ENCODE data around the gene RPL26. TPM values are rescaled to one million over a fixed set of nuclear protein-coding genes. Genes with fewer than 3 reads are reported as not detected.

The RPL26 gene
- total RNA-seq: 1,000 to 10,000 TPM; 1,633 to 1,747 TPM

- no peaks in the 10 kb centered on the region for H3K27me3 Mint-ChIP-seq (ENCODE audit: low read depth)
- H3K4me3 Mint-ChIP-seq: peak within 1 kb of the TSS; percentile 99
- peaks cover 65% of the 10 kb centered on the region for H3K4me1 Mint-ChIP-seq (ENCODE audit: low read depth)
- ATAC-seq: peak; percentile 96
- no peaks in the 10 kb centered on the region for H3K9me3 Mint-ChIP-seq (ENCODE audit: insufficient read depth)
- peaks cover 49% of the 10 kb centered on the region for H3K36me3 Mint-ChIP-seq (ENCODE audit: low read depth)
- CTCF ChIA-PET: interaction anchor here (0.6 to 1.5 kb wide), 26 partner anchors 10 to 1931 kb away, joined by 3 to 21 read pairs (median 4); partner anchors contain the start of genes NDEL1, PFAS, RANGRF and SLC25A35
- POLR2A ChIA-PET: interaction anchor here (0.6 to 1.5 kb wide), 11 partner anchors 8 to 363 kb away, joined by 3 to 6 read pairs (median 4); partner anchors contain the start of genes CTC1 and NDEL1
- peak; percentile 98 for DNase-seq
- peak within 1 kb of the TSS; percentile 96 for H3K27ac Mint-ChIP-seq
Observed at GRCh38 chr17:8383143-8383822, at the start of gene RPL26. RPL26 (minus strand) TSS chr17:8383193; CDS start chr17:8382310, 883 bp downstream.

GRCh38 chr17:8430966-8431365 is 48.0 kb upstream of the RPL26 start:
- POLR2A ChIA-PET: interaction anchor here (0.6 kb wide), 1 partner anchor 184 kb away, joined by 3 read pairs; no protein-coding TSS in a partner anchor
- H3K27me3 Mint-ChIP-seq (ENCODE audit: low read depth): peaks cover 4% of the 10 kb centered on the region
- peaks cover 4% of the 10 kb centered on the region for H3K4me1 Mint-ChIP-seq (ENCODE audit: low read depth)
- DNase-seq (no peak), ATAC-seq (no peak)
- no peaks in the 10 kb centered on the region for H3K9me3 Mint-ChIP-seq (ENCODE audit: insufficient read depth)
- CTCF ChIA-PET: interaction anchor here (1.0 to 1.9 kb wide), 3 partner anchors 21 to 316 kb away, joined by 3 to 6 read pairs (median 5); no protein-coding TSS in a partner anchor
- no peak overlapping the region for H3K4me3 Mint-ChIP-seq
- no peaks in the 10 kb centered on the region for H3K36me3 Mint-ChIP-seq (ENCODE audit: low read depth)
- H3K27ac Mint-ChIP-seq: no peak overlapping the region

- Mint-ChIP-seq H3K4me3 (no peak overlapping the region), H3K4me1 (ENCODE audit: low read depth) (no peaks in the 10 kb centered on the region), H3K36me3 (ENCODE audit: low read depth) (no peaks in the 10 kb centered on the region), H3K27ac (no peak overlapping the region), H3K27me3 (ENCODE audit: low read depth) (peaks cover 15% of the 10 kb centered on the region), H3K9me3 (ENCODE audit: insufficient read depth) (no peaks in the 10 kb centered on the region)
- no peak for ATAC-seq
- CTCF ChIA-PET: interaction anchor here (3.8 kb wide), 1 partner anchor 17 kb away, joined by 14 read pairs; no protein-coding TSS in a partner anchor
- DNase-seq: no peak
- POLR2A ChIA-PET: no interaction called here
Observed at GRCh38 chr17:8426802-8427201, 43.8 kb upstream of the RPL26 start.

GRCh38 chr17:8426094-8426720 is 43.2 kb upstream of the RPL26 start:
- H3K4me1 Mint-ChIP-seq (ENCODE audit: low read depth): no peaks in the 10 kb centered on the region
- H3K36me3 Mint-ChIP-seq (ENCODE audit: low read depth): no peaks in the 10 kb centered on the region
- no peaks in the 10 kb centered on the region for H3K9me3 Mint-ChIP-seq (ENCODE audit: insufficient read depth)
- no peak overlapping the region for H3K27ac Mint-ChIP-seq
- POLR2A ChIA-PET: no interaction called here
- peaks cover 17% of the 10 kb centered on the region for H3K27me3 Mint-ChIP-seq (ENCODE audit: low read depth)
- ATAC-seq (no peak), DNase-seq (no peak)
- no peak overlapping the region for H3K4me3 Mint-ChIP-seq
- CTCF ChIA-PET: interaction anchor here (3.8 kb wide), 1 partner anchor 16 kb away, joined by 14 read pairs; no protein-coding TSS in a partner anchor

GRCh38 chr17:8421571-8421970 is 38.6 kb upstream of the RPL26 start:
- ATAC-seq (no peak), DNase-seq (no peak)
- Mint-ChIP-seq H3K9me3 (ENCODE audit: insufficient read depth) (no peaks in the 10 kb centered on the region), H3K27ac (no peak overlapping the region), H3K4me1 (ENCODE audit: low read depth) (no peaks in the 10 kb centered on the region), H3K36me3 (ENCODE audit: low read depth) (no peaks in the 10 kb centered on the region), H3K4me3 (no peak overlapping the region), H3K27me3 (ENCODE audit: low read depth) (peaks cover 41% of the 10 kb centered on the region)
- ChIA-PET CTCF (interaction anchor here (4.5 kb wide), 1 partner anchor 11 kb away, joined by 36 read pairs; no protein-coding TSS in a partner anchor), POLR2A (no interaction called here)

GRCh38 chr17:8420041-8420934 is 37.3 kb upstream of the RPL26 start:
- CTCF ChIA-PET: interaction anchor here (4.5 kb wide), 1 partner anchor 10 kb away, joined by 36 read pairs; no protein-coding TSS in a partner anchor
- Mint-ChIP-seq H3K27me3 (ENCODE audit: low read depth) (peaks cover 49% of the 10 kb centered on the region), H3K4me3 (no peak overlapping the region), H3K36me3 (ENCODE audit: low read depth) (no peaks in the 10 kb centered on the region), H3K27ac (no peak overlapping the region), H3K4me1 (ENCODE audit: low read depth) (no peaks in the 10 kb centered on the region), H3K9me3 (ENCODE audit: insufficient read depth) (no peaks in the 10 kb centered on the region)
- POLR2A ChIA-PET: interaction anchor here (0.9 kb wide), 1 partner anchor 10 kb away, joined by 3 read pairs; no protein-coding TSS in a partner anchor
- ATAC-seq (no peak), DNase-seq (no peak)

- no peak for DNase-seq
- POLR2A ChIA-PET: interaction anchor here (0.9 kb wide), 1 partner anchor 9 kb away, joined by 3 read pairs; no protein-coding TSS in a partner anchor
- H3K4me1 Mint-ChIP-seq (ENCODE audit: low read depth): no peaks in the 10 kb centered on the region
- no peaks in the 10 kb centered on the region for H3K36me3 Mint-ChIP-seq (ENCODE audit: low read depth)
- no peak overlapping the region for H3K27ac Mint-ChIP-seq
- no peak overlapping the region for H3K4me3 Mint-ChIP-seq
- H3K9me3 Mint-ChIP-seq (ENCODE audit: insufficient read depth): no peaks in the 10 kb centered on the region
- no peak for ATAC-seq
- CTCF ChIA-PET: interaction anchor here (4.5 kb wide), 1 partner anchor 9 kb away, joined by 36 read pairs; no protein-coding TSS in a partner anchor
- peaks cover 50% of the 10 kb centered on the region for H3K27me3 Mint-ChIP-seq (ENCODE audit: low read depth)
Observed at GRCh38 chr17:8419305-8419704, 36.3 kb upstream of the RPL26 start.

GRCh38 chr17:8418471-8418870 is 35.5 kb upstream of the RPL26 start:
- no peak for ATAC-seq
- no peak for DNase-seq
- Mint-ChIP-seq H3K4me3 (no peak overlapping the region), H3K4me1 (ENCODE audit: low read depth) (peaks cover 3% of the 10 kb centered on the region), H3K36me3 (ENCODE audit: low read depth) (no peaks in the 10 kb centered on the region), H3K9me3 (ENCODE audit: insufficient read depth) (no peaks in the 10 kb centered on the region), H3K27ac (no peak overlapping the region), H3K27me3 (ENCODE audit: low read depth) (peaks cover 50% of the 10 kb centered on the region)
- POLR2A ChIA-PET: no interaction called here
- CTCF ChIA-PET: interaction anchor here (4.5 kb wide), 1 partner anchor 8 kb away, joined by 36 read pairs; no protein-coding TSS in a partner anchor

- peaks cover 10% of the 10 kb centered on the region for H3K4me1 Mint-ChIP-seq (ENCODE audit: low read depth)
- CTCF ChIA-PET: interaction anchor here (4.5 kb wide), 1 partner anchor 8 kb away, joined by 36 read pairs; no protein-coding TSS in a partner anchor
- DNase-seq (no peak), ATAC-seq (no peak)
- no peak overlapping the region for H3K4me3 Mint-ChIP-seq
- H3K27me3 Mint-ChIP-seq (ENCODE audit: low read depth): peaks cover 49% of the 10 kb centered on the region
- H3K27ac Mint-ChIP-seq: no peak overlapping the region
- POLR2A ChIA-PET: no interaction called here
- H3K9me3 Mint-ChIP-seq (ENCODE audit: insufficient read depth): no peaks in the 10 kb centered on the region
- no peaks in the 10 kb centered on the region for H3K36me3 Mint-ChIP-seq (ENCODE audit: low read depth)
Observed at GRCh38 chr17:8417806-8418205, 34.8 kb upstream of the RPL26 start.

GRCh38 chr17:8413938-8414337 is 30.9 kb upstream of the RPL26 start:
- ChIA-PET CTCF (no interaction called here), POLR2A (no interaction called here)
- Mint-ChIP-seq H3K27ac (no peak overlapping the region), H3K36me3 (ENCODE audit: low read depth) (no peaks in the 10 kb centered on the region), H3K9me3 (ENCODE audit: insufficient read depth) (no peaks in the 10 kb centered on the region), H3K27me3 (ENCODE audit: low read depth) (peaks cover 50% of the 10 kb centered on the region), H3K4me3 (no peak overlapping the region), H3K4me1 (ENCODE audit: low read depth) (peaks cover 33% of the 10 kb centered on the region)
- ATAC-seq: no peak
- no peak for DNase-seq

GRCh38 chr17:8413328-8413727 is 30.3 kb upstream of the RPL26 start:
- CTCF ChIA-PET: interaction anchor here (0.8 to 1.5 kb wide), 2 partner anchors 9 to 372 kb away, joined by 3 to 4 read pairs; no protein-coding TSS in a partner anchor
- peaks cover 38% of the 10 kb centered on the region for H3K4me1 Mint-ChIP-seq (ENCODE audit: low read depth)
- H3K27me3 Mint-ChIP-seq (ENCODE audit: low read depth): peaks cover 46% of the 10 kb centered on the region
- DNase-seq: no peak
- H3K9me3 Mint-ChIP-seq (ENCODE audit: insufficient read depth): no peaks in the 10 kb centered on the region
- ATAC-seq: peak; percentile 65
- no peak overlapping the region for H3K27ac Mint-ChIP-seq
- POLR2A ChIA-PET: no interaction called here
- no peak overlapping the region for H3K4me3 Mint-ChIP-seq
- H3K36me3 Mint-ChIP-seq (ENCODE audit: low read depth): no peaks in the 10 kb centered on the region
